Fibroblast of upper back skin (primary cell): ENCODE results near the gene GALNT2.

Experiments
- DNase-seq: peaks from one replicate; pipeline ENCODE4 v3.0.0-alpha.2; 2013

GALNT2 gene

GRCh38 chr1:230195199-230195598 is 128.2 kb downstream of the GALNT2 start:
- no peak for DNase-seq

DNA sequence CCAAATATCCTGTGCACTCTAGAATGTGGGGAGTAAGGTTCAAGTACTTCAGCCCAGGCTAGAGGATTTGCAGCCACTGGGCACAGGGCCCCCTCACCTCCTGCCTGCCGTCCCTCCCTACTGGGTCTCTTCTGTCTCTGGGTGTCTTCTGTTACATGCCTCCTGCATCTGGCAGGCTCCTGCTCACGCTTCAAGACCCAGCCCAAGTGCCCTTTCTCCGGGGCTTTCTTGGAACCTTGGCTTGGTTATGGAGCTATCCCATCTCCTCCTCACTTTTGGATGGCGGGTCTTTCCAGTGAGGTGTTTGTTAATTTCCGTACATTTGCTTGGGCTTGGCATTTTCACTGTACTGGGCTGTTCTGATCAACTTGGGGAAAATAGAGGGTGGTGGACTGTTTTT is 129.0 kb downstream of the GALNT2 start:
- DNase-seq = no peak

DNA sequence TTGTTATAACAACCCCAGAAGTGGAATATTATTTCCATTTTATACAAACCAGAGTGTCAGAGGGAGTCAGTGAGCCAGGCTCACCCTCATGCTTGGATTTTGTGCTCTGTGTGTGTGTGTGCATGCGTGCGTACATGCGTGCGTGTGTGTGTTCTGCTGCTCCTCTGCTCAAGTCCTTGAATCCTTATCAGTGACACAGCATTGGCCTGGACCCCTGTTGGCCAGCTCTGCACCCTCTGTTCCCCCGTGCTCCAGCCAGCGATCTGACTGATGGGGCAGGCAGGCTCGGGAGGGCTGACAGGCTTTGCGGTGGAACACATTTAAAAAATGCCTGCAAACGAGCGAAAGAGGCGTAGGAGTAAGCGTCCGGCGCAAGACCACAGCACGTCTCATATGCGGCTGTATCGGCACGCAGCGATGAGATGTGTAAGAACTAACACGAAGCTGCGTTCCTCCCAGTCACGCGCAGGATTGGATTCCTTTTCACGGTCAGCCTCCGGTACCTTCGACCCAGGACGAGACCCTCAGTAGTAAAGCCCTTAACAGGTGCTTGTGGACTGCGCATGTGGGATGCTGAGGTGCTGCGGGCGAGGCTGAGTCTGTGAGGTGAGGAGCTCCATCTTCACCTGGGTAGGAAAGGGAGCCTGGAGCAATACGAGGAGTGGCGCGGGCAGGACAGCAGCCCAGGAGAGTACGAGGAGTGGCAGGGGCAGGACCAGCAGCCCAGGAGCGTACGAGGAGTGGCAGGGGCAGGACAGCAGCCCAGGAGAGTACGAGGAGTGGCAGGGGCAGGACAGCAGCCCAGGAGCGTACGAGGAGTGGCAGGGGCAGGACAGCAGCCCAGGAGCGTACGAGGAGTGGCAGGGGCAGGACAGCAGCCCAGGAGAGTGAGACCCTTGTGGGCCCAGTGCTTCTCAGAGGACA is 130.9 kb downstream of the GALNT2 start:
- DNase-seq = no peak

DNA sequence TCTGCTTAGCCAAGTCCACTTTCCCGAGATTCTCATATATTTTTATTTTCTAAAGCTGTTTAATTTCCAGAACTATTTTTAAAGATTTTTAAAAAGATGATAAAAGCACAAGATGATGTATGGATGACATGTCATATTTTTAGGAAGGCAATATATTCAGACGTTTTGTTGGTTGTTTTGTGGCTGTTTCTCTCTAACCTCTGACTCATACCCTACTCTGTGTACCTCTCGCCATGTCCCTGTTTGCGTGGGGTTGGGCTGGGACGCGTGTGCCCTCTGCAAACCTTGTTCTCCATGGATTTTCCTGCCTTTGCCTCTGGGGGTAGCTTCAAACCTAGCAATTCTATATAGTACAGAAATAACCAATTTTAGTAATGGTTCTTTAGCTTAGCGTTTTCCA is 132.0 kb downstream of the GALNT2 start:
- no peak for DNase-seq

GRCh38 chr1:230199554-230199953 is 132.5 kb downstream of the GALNT2 start:
- DNase-seq = no peak

DNA sequence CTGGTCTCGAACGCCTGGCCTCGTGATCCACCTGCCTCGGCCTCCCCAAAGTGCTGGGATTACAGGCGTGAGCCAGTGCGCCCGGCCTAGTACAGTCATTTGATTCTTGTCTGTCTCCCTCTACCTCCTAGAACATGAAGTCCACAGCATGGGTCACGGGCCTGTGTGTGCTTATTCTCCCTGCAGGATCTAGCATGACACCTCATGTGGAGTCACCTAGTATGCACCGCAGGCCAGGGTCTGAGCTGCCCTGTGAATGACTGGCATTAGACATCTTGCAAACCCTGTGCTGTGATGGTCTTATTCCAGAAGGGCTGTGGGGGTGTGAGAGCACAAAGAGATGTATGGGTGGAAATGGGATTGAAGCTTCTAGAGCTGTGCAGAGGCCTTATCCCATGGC is 133.2 kb downstream of the GALNT2 start:
- DNase-seq = no peak

GRCh38 chr1:230201445-230201844 is 134.4 kb downstream of the GALNT2 start:
- no peak for DNase-seq

DNA sequence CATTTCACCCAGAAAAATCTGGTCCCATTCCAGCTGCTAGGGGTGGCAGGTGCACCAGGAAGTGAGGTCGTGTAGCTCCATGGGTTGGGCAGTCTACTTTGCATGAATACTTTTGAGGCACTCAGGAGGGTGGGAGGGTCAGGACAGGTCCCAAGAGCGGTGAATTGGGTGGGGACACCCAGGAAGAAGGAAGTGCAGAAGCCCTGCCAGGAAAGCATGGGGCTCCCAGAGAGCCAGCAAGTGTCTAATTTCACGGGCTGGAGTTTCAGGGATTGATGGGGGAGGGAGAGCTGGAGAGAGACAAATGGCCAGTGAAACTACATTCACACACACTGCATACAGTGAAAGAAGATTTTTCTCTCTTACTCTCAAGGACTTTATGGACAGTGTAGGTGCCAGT is 137.8 kb downstream of the GALNT2 start:
- DNase-seq = no peak

DNA sequence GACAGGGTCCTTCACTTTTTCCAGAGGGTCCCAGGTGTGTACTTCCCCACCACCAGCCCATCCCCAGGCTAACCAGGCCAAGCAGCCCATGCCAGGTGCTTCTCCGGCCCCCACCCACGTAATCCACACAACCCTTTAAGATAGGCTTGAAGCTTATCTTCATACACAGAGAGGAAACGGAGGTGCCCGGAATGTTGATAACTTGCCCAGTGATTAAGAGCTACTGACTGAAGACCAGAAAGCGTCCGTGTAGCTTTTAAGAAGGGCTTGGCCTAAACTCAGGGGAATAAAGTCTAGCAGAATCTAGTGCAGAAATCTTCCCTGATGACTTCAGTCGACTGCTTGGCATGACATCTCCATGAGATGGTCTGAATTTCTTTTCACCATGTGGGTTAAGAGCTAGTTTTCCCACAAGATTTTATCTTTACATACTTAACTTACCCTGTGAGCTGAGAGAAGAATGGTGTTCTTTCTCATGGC is 138.7 kb downstream of the GALNT2 start:
- peak; percentile 46 for DNase-seq

GRCh38 chr1:230206207-230206606 is 139.2 kb downstream of the GALNT2 start:
- no peak for DNase-seq

DNA sequence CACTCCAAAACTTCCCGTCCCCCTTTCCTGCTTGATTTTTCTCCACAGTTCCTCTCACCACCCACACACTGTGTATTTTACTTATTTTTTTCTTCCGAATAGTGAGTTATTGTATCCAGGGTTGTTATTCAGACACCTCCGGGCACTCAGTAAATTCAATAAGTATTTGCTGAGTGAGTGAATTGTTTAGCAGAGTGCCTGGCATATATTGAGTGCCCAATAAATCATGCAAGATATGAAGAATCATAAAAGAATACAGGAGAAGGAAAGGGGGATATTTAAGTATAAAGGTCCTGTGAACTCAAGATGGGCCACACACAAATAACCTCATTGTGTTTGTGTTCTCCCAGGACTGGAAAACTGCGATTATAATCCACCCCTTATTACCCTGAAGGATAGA is 139.9 kb downstream of the GALNT2 start:
- no peak for DNase-seq

DNA sequence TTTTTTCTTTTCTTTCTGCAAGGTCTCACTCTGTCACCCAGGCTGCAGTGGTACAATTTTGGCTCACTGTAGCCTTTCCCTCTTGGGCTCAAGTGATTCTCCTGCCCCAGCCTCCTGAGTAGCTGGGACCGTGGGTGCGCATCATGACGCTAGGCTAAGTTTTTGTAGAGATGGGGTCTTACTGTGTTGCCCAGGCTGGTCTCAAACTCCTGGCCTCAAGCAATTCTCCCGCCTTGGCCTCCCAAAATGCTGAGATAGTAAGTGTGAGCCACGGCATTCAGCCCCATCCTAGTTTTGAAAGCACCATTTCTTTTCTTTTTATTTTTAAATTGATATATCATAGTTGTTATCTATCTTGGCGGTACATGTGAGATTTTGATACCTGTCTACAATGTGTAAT is 140.6 kb downstream of the GALNT2 start:
- DNase-seq = no peak

- DNase-seq = no peak
Measured at GRCh38 chr1:230208619-230209261, 141.7 kb downstream of the GALNT2 start.

DNA sequence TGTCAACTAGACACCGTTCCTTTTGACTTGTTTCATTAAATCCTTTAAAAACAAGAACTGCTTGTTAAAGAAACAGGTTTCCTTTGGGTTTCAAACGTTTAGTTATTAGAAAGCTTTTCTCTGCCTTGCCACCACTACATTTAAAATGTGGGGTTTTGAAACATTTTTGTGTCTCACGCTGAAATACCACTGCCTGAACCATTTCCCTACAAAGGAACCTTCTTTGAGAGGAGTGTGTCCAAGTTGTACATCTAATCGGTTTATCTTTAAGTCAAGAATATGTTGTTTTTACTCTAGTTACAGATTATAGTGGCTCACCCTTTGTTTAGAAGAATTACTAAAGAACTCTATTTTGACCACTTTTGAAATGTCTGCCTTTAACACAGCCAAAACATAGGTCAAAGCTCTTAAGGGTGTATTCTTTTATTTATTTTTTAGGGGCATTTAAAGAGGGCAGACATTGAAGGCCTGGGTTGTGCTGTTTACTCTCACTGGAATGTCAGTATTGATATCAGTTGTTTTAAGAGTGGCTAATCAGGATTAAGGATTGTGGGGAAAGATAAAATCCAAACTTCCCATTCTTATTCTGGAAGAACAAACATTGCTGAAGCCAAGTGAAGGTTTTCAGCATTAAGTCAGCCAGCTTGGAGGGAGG is 143.4 kb downstream of the GALNT2 start:
- no peak for DNase-seq

DNA sequence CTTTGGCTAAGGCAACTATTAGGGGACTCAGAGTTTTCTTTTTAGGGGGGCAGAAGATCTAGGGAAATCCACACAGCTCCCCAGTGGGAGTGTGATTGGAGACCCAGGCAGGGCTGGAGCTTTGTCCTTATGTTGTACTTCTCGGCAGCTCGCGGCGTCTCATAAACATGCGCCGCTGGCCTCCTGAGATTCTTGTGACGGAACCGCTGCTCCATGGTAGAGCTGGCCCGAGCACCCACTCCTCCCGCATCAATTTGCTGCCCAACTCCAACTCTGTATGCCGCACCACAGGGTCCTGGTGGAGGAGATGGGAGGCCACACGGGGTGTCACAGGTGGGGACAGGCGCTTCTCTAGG is 143.9 kb downstream of the GALNT2 start:
- no peak for DNase-seq

DNA sequence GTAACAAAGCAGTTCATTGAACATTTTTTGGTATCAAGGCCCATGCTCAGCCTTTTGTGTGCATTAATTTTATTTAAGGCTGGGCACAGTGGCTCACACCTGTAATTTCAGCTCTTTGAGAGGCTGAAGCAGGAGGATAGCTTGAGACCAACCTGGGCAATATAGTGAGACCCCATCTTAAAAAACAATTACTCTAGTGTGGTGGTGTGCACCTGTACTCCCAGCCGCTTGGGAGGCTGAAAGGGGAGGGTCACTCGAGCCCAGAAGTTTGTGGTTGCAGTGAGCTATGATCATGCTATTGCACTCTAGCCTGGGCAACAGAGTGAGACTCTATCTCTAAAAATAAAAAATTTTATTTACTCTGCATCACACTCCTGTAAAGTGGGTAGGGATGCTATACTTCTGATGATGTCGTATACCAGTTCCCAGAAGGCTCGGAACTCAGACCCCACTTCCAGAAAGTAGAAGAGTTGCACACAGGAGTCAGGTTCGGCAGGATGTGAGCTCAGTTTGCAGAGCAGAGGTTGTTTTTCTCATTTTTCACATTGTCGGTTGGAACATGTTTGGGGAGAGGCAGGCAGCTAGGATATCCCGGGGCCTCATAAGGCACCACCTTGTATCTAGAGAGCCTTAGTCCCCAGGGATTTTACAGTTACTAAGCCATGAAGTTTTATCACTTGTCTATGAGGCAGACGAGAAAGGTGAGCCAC is 144.6 kb downstream of the GALNT2 start:
- no peak for DNase-seq

DNA sequence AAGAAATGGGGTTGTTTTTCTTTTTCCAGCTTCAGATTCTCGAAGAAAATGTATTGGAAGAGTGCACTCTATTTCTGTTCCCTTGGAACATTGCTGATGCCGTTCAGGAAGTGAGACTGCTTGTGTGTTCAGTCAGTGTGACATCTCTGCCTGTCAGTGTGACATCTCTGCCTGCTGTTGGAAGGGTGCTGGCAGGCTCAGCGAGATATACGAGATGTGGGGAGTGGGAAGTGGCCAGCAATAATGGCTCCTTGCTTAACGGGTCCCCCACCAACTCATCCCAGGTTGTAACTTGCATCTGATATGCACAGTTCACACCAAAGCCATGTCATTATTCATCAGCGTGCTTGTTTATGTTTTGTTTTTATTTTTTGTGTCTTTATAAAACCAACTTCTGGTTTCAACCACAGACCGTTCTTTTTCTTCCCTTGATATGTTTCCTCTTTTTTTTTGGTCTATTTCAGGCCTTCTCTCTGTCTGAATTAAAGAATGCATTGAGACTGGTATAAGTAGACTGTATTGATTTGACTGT is 145.4 kb downstream of the GALNT2 start:
- DNase-seq = no peak

DNA sequence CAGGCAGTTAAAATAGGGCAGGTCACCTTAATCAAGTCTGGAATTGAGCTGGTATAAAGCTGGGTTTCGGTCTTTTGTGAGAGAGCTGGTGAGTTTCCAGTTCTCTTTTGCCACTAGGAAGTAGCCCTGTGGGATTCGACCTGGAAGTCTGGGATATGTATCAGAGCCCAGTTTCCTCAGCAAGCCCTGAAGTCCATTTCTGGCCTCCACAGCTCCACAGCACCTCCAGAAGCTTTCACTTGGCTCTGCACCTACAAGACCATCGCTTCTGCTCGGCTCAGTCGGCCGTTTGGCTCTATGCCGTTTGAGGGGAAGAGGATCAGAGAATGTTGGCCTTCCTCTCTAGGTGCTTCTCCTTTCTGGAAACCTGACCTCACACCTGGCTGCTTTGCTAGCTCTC is 148.0 kb downstream of the GALNT2 start:
- DNase-seq = peak; percentile 63

DNA sequence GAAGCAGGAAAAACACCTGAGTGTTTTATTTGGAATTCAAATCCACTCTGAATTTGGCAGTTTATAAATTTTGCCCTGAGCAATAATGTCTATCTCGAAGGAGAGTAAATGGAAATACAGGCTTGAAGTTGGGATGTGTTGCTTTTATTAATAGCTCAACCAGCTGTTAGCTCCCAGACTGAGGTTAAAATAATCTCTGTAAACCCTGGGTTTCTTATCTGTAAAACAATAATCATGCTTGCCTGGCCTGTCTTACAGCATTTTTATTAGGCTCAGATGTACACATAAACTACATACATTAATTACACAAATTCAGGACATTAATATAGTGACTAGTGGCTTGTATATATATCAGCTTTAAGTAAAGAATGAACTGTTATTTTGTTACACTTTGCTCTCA is 148.5 kb downstream of the GALNT2 start:
- no peak for DNase-seq

GRCh38 chr1:230216896-230217295 is 149.9 kb downstream of the GALNT2 start:
- DNase-seq = no peak

DNA sequence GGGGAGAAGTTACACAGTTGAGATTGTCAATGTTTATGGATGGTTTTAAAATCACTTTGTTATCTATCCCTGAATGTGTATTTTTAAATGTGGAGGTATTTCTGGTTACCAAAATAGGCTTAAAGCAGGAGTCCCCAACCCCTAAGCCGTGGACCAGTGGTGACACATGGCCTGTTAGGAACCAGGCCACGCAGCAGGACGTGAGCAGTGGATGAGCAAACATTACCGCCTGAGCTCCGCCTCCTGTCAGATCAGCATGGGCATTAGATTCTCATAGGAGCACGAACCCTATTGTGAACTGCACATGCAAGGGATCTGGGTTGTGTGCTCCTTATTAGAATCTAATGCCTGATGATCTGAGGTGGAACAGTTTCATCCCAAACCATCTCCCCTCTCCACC is 151.6 kb downstream of the GALNT2 start:
- no peak for DNase-seq

GRCh38 chr1:230219174-230220067 is 152.4 kb downstream of the GALNT2 start:
- DNase-seq = no peak
